HEK293 (cell line): ENCODE measurements around the gene SCN8A.

Experiments used
- ELK4 ChIP-seq: IDR thresholded peaks from 2 replicates; pipeline ENCODE4 v1.6.1; 2011; ENCODE audit warnings: mild to moderate bottlenecking, low read depth, low read length, borderline replicate concordance
- GLIS1 ChIP-seq: fragments of 450-650 bp; formaldehyde crosslinking; IDR thresholded peaks from 2 replicates; pipeline ENCODE4 v1.5.1; 2016; ENCODE audit warnings: missing biosample characterization, missing genetic modification characterization
- IKZF3 ChIP-seq: fragments of 450-650 bp; IDR thresholded peaks from 2 replicates; pipeline ENCODE4 v1.5.0; 2018; ENCODE audit warnings: missing biosample characterization, mild to moderate bottlenecking, missing genetic modification characterization, moderate library complexity
- KLF16 ChIP-seq: fragments of 450-650 bp; formaldehyde crosslinking; IDR thresholded peaks from 2 replicates; pipeline ENCODE4 v1.5.1; 2017; ENCODE audit warnings: missing biosample characterization, missing genetic modification characterization
- KLF8 ChIP-seq: fragments of 450-650 bp; formaldehyde crosslinking; IDR thresholded peaks from 2 replicates; pipeline ENCODE4 v1.5.1; 2016; ENCODE audit warnings: missing biosample characterization, missing genetic modification characterization
- MYNN ChIP-seq: fragments of 450-650 bp; formaldehyde crosslinking; IDR thresholded peaks from 2 replicates; pipeline ENCODE4 v1.5.1; 2016; ENCODE audit warnings: missing biosample characterization, missing genetic modification characterization, borderline replicate concordance
- OSR2 ChIP-seq: fragments of 450-650 bp; formaldehyde crosslinking; IDR thresholded peaks from 2 replicates; pipeline ENCODE4 v1.5.1; 2016; ENCODE audit warnings: missing biosample characterization, missing genetic modification characterization
- OVOL3 ChIP-seq: fragments of 450-650 bp; formaldehyde crosslinking; IDR thresholded peaks from 2 replicates; pipeline ENCODE4 v1.5.1; 2016; ENCODE audit warnings: missing biosample characterization, missing genetic modification characterization
- PATZ1 ChIP-seq: fragments of 450-650 bp; formaldehyde crosslinking; IDR thresholded peaks from 2 replicates; pipeline ENCODE4 v1.5.1; 2016; ENCODE audit warnings: missing biosample characterization, missing genetic modification characterization
- WT1 ChIP-seq: fragments of 450-650 bp; formaldehyde crosslinking; IDR thresholded peaks from 2 replicates; pipeline ENCODE4 v1.5.1; 2016; ENCODE audit warnings: missing biosample characterization, missing genetic modification characterization
- YY1 ChIP-seq: fragments of 450-650 bp; formaldehyde crosslinking; IDR thresholded peaks from 2 replicates; pipeline ENCODE4 v1.5.1; 2018; ENCODE audit warnings: missing biosample characterization, missing genetic modification characterization
- ZBTB20 ChIP-seq: fragments of 450-650 bp; formaldehyde crosslinking; IDR thresholded peaks from 2 replicates; pipeline ENCODE4 v1.5.1; 2016; ENCODE audit warnings: missing biosample characterization, missing genetic modification characterization
- ZFHX2 ChIP-seq: fragments of 450-650 bp; formaldehyde crosslinking; conservative IDR thresholded peaks from 2 replicates; pipeline ENCODE4 v1.5.1; 2016; ENCODE audit warnings: missing biosample characterization, missing genetic modification characterization
- ZNF121 ChIP-seq: fragments of 450-650 bp; formaldehyde crosslinking; IDR thresholded peaks from 2 replicates; pipeline ENCODE4 v1.5.1; 2016; ENCODE audit warnings: missing biosample characterization, missing genetic modification characterization
- ZNF132 ChIP-seq: fragments of 450-650 bp; formaldehyde crosslinking; IDR thresholded peaks from 2 replicates; pipeline ENCODE4 v1.5.1; 2017; ENCODE audit warnings: missing biosample characterization, missing genetic modification characterization, borderline replicate concordance
- ZNF175 ChIP-seq: fragments of 450-650 bp; formaldehyde crosslinking; IDR thresholded peaks from 2 replicates; pipeline ENCODE4 v1.5.1; 2016; ENCODE audit warnings: missing biosample characterization, missing genetic modification characterization
- ZNF2 ChIP-seq: fragments of 450-650 bp; formaldehyde crosslinking; IDR thresholded peaks from 2 replicates; pipeline ENCODE4 v1.5.1; 2016; ENCODE audit warnings: missing biosample characterization, missing genetic modification characterization
- ZNF585B ChIP-seq: fragments of 450-650 bp; formaldehyde crosslinking; IDR thresholded peaks from 2 replicates; pipeline ENCODE4 v1.5.1; 2016; ENCODE audit warnings: missing biosample characterization, missing genetic modification characterization
- ZNF600 ChIP-seq: fragments of 450-650 bp; formaldehyde crosslinking; IDR thresholded peaks from 2 replicates; pipeline ENCODE4 v1.5.1; 2016; ENCODE audit warnings: missing biosample characterization, missing genetic modification characterization
- ZNF621 ChIP-seq: fragments of 450-650 bp; formaldehyde crosslinking; IDR thresholded peaks from 2 replicates; pipeline ENCODE4 v1.5.1; 2017; ENCODE audit warnings: missing biosample characterization, missing genetic modification characterization
- ZNF830 ChIP-seq: fragments of 450-650 bp; IDR thresholded peaks from 2 replicates; pipeline ENCODE4 v1.5.0; 2018; ENCODE audit warnings: missing biosample characterization, missing genetic modification characterization, low read depth, mild to moderate bottlenecking, moderate library complexity
- ZXDB ChIP-seq: fragments of 450-650 bp; formaldehyde crosslinking; IDR thresholded peaks from 2 replicates; pipeline ENCODE4 v1.5.1; 2016; ENCODE audit warnings: missing biosample characterization, missing genetic modification characterization
- TF ChIP-seq, protein P1 (sequence below): fragments of 450-650 bp; formaldehyde crosslinking; IDR thresholded peaks from 2 replicates; pipeline ENCODE4 v1.5.1; 2016; ENCODE audit warnings: missing biosample characterization, missing genetic modification characterization, borderline replicate concordance
- TF ChIP-seq, protein P2 (sequence below): fragments of 450-650 bp; formaldehyde crosslinking; IDR thresholded peaks from 2 replicates; pipeline ENCODE4 v1.5.1; 2016; ENCODE audit warnings: missing biosample characterization, missing genetic modification characterization
- TF ChIP-seq, protein P3 (sequence below): fragments of 450-650 bp; formaldehyde crosslinking; conservative IDR thresholded peaks from 2 replicates; pipeline ENCODE4 v1.5.1; 2016; ENCODE audit warnings: low read depth, missing biosample characterization, missing genetic modification characterization

The SCN8A gene

DNA sequence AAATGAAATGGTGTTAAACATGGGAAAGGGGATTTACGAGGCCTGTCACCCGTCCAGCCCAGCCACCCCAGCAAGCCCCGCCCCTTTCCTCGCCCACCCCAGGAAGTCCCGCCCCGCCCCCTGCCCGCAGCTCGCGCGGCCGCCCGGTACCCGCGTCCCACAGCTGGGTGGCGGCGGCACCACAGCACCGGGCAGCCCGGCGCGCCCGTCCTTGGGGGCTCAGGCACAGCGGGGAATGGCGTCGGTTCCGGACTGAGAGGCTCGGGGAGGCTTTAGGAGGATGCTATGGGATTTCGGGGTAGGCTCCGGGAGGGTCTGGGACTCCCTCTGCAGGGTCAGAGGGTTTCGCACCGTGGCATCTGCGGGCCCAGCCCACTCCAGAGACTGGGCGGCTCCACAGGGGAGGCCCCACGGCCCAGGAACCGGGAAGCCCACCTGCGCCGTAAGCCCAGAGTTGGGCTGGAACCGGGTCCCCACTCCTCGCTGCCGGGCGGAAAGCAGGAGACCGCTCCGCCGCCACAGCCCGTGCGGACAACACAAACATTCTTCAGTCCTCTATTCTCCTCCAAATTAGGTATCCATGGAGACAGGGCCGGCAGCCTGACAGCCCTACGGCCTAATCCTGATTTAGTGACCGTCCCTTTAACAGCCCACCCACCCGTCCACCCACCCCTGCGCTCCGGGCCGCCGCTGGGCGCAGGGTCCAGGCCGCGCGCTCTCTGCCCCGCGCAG lies 256.0 kb downstream of the SCN8A start (continued):
- peak; percentile 35; the same call in 1 of the 2 replicates for TF ChIP-seq ZNF600 (tag by site-specific recombination)
- TF ChIP-seq ZNF132: no peak
- no peak for TF ChIP-seq ZNF585B
- TF ChIP-seq ZFHX2 (tag by site-specific recombination): peak; percentile 60
- TF ChIP-seq KLF8 (tag by site-specific recombination): peak; percentile 41; the same call in 1 of the 2 replicates
- TF ChIP-seq ZNF830 (tag by site-specific recombination): no peak
- no peak for TF ChIP-seq YY1 (tag by site-specific recombination)
- TF ChIP-seq, protein P1, sequence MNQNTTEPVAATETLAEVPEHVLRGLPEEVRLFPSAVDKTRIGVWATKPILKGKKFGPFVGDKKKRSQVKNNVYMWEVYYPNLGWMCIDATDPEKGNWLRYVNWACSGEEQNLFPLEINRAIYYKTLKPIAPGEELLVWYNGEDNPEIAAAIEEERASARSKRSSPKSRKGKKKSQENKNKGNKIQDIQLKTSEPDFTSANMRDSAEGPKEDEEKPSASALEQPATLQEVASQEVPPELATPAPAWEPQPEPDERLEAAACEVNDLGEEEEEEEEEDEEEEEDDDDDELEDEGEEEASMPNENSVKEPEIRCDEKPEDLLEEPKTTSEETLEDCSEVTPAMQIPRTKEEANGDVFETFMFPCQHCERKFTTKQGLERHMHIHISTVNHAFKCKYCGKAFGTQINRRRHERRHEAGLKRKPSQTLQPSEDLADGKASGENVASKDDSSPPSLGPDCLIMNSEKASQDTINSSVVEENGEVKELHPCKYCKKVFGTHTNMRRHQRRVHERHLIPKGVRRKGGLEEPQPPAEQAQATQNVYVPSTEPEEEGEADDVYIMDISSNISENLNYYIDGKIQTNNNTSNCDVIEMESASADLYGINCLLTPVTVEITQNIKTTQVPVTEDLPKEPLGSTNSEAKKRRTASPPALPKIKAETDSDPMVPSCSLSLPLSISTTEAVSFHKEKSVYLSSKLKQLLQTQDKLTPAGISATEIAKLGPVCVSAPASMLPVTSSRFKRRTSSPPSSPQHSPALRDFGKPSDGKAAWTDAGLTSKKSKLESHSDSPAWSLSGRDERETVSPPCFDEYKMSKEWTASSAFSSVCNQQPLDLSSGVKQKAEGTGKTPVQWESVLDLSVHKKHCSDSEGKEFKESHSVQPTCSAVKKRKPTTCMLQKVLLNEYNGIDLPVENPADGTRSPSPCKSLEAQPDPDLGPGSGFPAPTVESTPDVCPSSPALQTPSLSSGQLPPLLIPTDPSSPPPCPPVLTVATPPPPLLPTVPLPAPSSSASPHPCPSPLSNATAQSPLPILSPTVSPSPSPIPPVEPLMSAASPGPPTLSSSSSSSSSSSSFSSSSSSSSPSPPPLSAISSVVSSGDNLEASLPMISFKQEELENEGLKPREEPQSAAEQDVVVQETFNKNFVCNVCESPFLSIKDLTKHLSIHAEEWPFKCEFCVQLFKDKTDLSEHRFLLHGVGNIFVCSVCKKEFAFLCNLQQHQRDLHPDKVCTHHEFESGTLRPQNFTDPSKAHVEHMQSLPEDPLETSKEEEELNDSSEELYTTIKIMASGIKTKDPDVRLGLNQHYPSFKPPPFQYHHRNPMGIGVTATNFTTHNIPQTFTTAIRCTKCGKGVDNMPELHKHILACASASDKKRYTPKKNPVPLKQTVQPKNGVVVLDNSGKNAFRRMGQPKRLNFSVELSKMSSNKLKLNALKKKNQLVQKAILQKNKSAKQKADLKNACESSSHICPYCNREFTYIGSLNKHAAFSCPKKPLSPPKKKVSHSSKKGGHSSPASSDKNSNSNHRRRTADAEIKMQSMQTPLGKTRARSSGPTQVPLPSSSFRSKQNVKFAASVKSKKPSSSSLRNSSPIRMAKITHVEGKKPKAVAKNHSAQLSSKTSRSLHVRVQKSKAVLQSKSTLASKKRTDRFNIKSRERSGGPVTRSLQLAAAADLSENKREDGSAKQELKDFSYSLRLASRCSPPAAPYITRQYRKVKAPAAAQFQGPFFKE: no peak
- 0 out of 2 replicates have a peak, but pooled peaks have one; percentile 12 for TF ChIP-seq IKZF3 (tag by site-specific recombination)
- no peak for TF ChIP-seq OVOL3
- TF ChIP-seq ZXDB (tag by site-specific recombination): peak; percentile 58
- no peak for TF ChIP-seq ZNF175
- peak; percentile 20; the same call in 1 of the 2 replicates for TF ChIP-seq ZNF2
- TF ChIP-seq, protein P2, sequence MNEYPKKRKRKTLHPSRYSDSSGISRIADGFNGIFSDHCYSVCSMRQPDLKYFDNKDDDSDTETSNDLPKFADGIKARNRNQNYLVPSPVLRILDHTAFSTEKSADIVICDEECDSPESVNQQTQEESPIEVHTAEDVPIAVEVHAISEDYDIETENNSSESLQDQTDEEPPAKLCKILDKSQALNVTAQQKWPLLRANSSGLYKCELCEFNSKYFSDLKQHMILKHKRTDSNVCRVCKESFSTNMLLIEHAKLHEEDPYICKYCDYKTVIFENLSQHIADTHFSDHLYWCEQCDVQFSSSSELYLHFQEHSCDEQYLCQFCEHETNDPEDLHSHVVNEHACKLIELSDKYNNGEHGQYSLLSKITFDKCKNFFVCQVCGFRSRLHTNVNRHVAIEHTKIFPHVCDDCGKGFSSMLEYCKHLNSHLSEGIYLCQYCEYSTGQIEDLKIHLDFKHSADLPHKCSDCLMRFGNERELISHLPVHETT (tag by site-specific recombination): no peak
- peak; percentile 53 for TF ChIP-seq GLIS1
- no peak for TF ChIP-seq ZNF621
- TF ChIP-seq ELK4: no peak
- no peak for TF ChIP-seq WT1 (tag by site-specific recombination)
- TF ChIP-seq OSR2 (tag by site-specific recombination): no peak
- no peak for TF ChIP-seq ZNF121
- TF ChIP-seq MYNN (tag by site-specific recombination): no peak
- TF ChIP-seq, protein P3, sequence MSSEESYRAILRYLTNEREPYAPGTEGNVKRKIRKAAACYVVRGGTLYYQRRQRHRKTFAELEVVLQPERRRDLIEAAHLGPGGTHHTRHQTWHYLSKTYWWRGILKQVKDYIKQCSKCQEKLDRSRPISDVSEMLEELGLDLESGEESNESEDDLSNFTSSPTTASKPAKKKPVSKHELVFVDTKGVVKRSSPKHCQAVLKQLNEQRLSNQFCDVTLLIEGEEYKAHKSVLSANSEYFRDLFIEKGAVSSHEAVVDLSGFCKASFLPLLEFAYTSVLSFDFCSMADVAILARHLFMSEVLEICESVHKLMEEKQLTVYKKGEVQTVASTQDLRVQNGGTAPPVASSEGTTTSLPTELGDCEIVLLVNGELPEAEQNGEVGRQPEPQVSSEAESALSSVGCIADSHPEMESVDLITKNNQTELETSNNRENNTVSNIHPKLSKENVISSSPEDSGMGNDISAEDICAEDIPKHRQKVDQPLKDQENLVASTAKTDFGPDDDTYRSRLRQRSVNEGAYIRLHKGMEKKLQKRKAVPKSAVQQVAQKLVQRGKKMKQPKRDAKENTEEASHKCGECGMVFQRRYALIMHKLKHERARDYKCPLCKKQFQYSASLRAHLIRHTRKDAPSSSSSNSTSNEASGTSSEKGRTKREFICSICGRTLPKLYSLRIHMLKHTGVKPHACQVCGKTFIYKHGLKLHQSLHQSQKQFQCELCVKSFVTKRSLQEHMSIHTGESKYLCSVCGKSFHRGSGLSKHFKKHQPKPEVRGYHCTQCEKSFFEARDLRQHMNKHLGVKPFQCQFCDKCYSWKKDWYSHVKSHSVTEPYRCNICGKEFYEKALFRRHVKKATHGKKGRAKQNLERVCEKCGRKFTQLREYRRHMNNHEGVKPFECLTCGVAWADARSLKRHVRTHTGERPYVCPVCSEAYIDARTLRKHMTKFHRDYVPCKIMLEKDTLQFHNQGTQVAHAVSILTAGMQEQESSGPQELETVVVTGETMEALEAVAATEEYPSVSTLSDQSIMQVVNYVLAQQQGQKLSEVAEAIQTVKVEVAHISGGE (tag by site-specific recombination): peak; percentile 38; the same call in 1 of the 2 replicates
- TF ChIP-seq PATZ1 (tag by site-specific recombination): no peak; the same call in 1 of the 2 replicates
- 0 out of 2 replicates have a peak, but pooled peaks have one; percentile 16 for TF ChIP-seq KLF16 (tag by site-specific recombination)
- peak; percentile 91 for TF ChIP-seq ZBTB20 (tag by site-specific recombination)
